MM.1S (cell line): ENCODE measurements around the gene ARPC2.

ENCODE experiments used
- EZH2 ChIP-seq: fragments of 300-600 bp; sonication (generic); optimal IDR thresholded peaks from 2 replicates; pipeline ENCODE3; 2017; ENCODE audit warnings: low read depth, mild to moderate bottlenecking, antibody characterized with exemption, low read length, mixed read lengths
- EZH2phosphoT487 ChIP-seq: fragments of 300-600 bp; sonication (generic); IDR thresholded peaks from 2 replicates; pipeline ENCODE4 v1.6.1; 2018; ENCODE audit warnings: antibody characterized with exemption, low read length
- TF ChIP-seq, protein P1 (sequence below): fragments of 300-600 bp; sonication (generic); IDR thresholded peaks from 2 replicates; pipeline ENCODE4 v1.5.1; 2016; ENCODE audit warnings: antibody characterized with exemption, low read length, mixed read lengths

DNA sequence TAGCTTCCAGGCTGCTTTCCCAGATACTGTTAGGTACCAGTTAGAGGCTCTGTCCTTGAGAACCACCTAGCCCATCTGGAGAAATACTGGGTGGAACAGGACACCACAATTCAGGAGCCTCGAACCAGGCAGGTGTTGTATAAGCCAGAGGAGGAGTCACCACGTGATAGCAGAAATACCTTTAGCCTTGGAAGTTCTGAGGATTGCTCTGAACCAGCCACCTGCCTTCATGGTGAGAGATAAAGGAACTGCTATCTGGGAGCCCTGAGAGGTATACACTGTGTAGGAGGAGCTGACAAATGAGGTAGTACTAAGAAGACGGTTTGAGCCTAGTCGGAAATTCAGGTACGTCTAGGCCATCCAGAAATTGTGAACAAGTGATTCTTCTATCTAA is 36.2 kb downstream of the ARPC2 start:
- TF ChIP-seq, protein P1, sequence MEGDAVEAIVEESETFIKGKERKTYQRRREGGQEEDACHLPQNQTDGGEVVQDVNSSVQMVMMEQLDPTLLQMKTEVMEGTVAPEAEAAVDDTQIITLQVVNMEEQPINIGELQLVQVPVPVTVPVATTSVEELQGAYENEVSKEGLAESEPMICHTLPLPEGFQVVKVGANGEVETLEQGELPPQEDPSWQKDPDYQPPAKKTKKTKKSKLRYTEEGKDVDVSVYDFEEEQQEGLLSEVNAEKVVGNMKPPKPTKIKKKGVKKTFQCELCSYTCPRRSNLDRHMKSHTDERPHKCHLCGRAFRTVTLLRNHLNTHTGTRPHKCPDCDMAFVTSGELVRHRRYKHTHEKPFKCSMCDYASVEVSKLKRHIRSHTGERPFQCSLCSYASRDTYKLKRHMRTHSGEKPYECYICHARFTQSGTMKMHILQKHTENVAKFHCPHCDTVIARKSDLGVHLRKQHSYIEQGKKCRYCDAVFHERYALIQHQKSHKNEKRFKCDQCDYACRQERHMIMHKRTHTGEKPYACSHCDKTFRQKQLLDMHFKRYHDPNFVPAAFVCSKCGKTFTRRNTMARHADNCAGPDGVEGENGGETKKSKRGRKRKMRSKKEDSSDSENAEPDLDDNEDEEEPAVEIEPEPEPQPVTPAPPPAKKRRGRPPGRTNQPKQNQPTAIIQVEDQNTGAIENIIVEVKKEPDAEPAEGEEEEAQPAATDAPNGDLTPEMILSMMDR, result no peak
- TF ChIP-seq EZH2, result no peak
- no peak for TF ChIP-seq EZH2phosphoT487
